ENCODE measurements around the gene FUS.

- TF ChIP-seq CTCF (IDR thresholded peaks at IDR 0.05) (no peak), POLR2A (IDR thresholded peaks at IDR 0.05) (no peak)
These were observed 3.8 kb downstream of the FUS start for GRCh38 chr16:31183432-31184428.

Data from right lobe of liver (tissue), 4 donors.